ENCODE measurements around the gene FCGR3B. TPM values are rescaled to one million over a fixed set of nuclear protein-coding genes. Genes with fewer than 3 reads are reported as not detected.
A peak's percentile ranks its signal among the peaks of the same experiment; 100 is the strongest.
"Not testable (repeated sequence)": the region's sequence is repeated elsewhere in the genome, so short reads cannot be mapped to it uniquely, and the experiment has no call there.

Gene FCGR3B
- total RNA-seq, 1 experiment from 2014 or later, result not detected

- H3K9me3 Mint-ChIP-seq (ENCODE audit: unreplicated experiment); H3K4me1 Mint-ChIP-seq (ENCODE audit: low read depth, unreplicated experiment); POLR2A ChIA-PET; H3K4me3 Mint-ChIP-seq (ENCODE audit: unreplicated experiment); H3K36me3 Mint-ChIP-seq (ENCODE audit: insufficient read depth, unreplicated experiment); H3K36me3 ChIP-seq (ENCODE audit: control insufficient read depth, insufficient read depth, low read length); H3K27ac Mint-ChIP-seq (ENCODE audit: unreplicated experiment); H3K27me3 ChIP-seq (replicated peaks; ENCODE audit: control insufficient read depth, insufficient read depth, low read length); H3K4me3 ChIP-seq (ENCODE audit: low read depth, low read length); H3K9me3 ChIP-seq; BruUV-seq (replicated peaks); H3K4me1 ChIP-seq: not testable (repeated sequence)
- DNase-seq, result peak in 1 of 2 experiments; percentile 20
- CTCF ChIA-PET, result interaction anchor here (0.6 kb wide), 1 partner anchor 91 kb away, joined by 4 read pairs; no protein-coding TSS in a partner anchor
- intact Hi-C loops (cut with micrococcal nuclease; ENCODE audit: unreplicated experiment), result loop anchor here (1.0 kb wide), 1 partner anchor 94 kb away; no protein-coding TSS in a partner anchor
- H3K27me3 Mint-ChIP-seq (ENCODE audit: insufficient read depth, unreplicated experiment), result peaks cover 20% of the 10 kb centered on the region
- TF ChIP-seq CTCF (IDR thresholded peaks at IDR 0.05; ENCODE audit: insufficient read depth in 1 of 2, low read depth in 1 of 2, low read length in 1 of 2, severe bottlenecking in 1 of 2, unreplicated experiment in 1 of 2), result peak; percentile 40 to 48
Observed at GRCh38 chr1:161647507-161648360, 16.8 kb upstream of the FCGR3B start.

GRCh38 chr1:161644855-161645254, 13.9 kb upstream of the FCGR3B start:
- BruUV-seq (replicated peaks); POLR2A ChIA-PET; CTCF ChIA-PET; intact Hi-C loops (cut with micrococcal nuclease; ENCODE audit: unreplicated experiment); DNase-seq; H3K9me3 ChIP-seq; H3K36me3 Mint-ChIP-seq (ENCODE audit: insufficient read depth, unreplicated experiment); H3K9me3 Mint-ChIP-seq (ENCODE audit: unreplicated experiment); H3K36me3 ChIP-seq (ENCODE audit: control insufficient read depth, insufficient read depth, low read length); H3K4me3 Mint-ChIP-seq (ENCODE audit: unreplicated experiment); H3K4me1 Mint-ChIP-seq (ENCODE audit: low read depth, unreplicated experiment); H3K27ac Mint-ChIP-seq (ENCODE audit: unreplicated experiment); H3K27me3 ChIP-seq (replicated peaks; ENCODE audit: control insufficient read depth, insufficient read depth, low read length); H3K4me3 ChIP-seq (ENCODE audit: low read depth, low read length); H3K4me1 ChIP-seq: not testable (repeated sequence)
- H3K27me3 Mint-ChIP-seq (ENCODE audit: insufficient read depth, unreplicated experiment), result peaks cover 13% of the 10 kb centered on the region

GRCh38 chr1:161643481-161644208, 12.7 kb upstream of the FCGR3B start:
- H3K4me1 Mint-ChIP-seq (ENCODE audit: low read depth, unreplicated experiment), result not testable (repeated sequence)

GRCh38 chr1:161642697-161643096, 11.7 kb upstream of the FCGR3B start:
- H3K27ac Mint-ChIP-seq (ENCODE audit: unreplicated experiment); H3K4me1 ChIP-seq; H3K4me1 Mint-ChIP-seq (ENCODE audit: low read depth, unreplicated experiment); H3K36me3 Mint-ChIP-seq (ENCODE audit: insufficient read depth, unreplicated experiment); DNase-seq; POLR2A ChIA-PET; H3K4me3 Mint-ChIP-seq (ENCODE audit: unreplicated experiment); H3K36me3 ChIP-seq (ENCODE audit: control insufficient read depth, insufficient read depth, low read length); H3K4me3 ChIP-seq (ENCODE audit: low read depth, low read length); BruUV-seq (replicated peaks); H3K9me3 Mint-ChIP-seq (ENCODE audit: unreplicated experiment); intact Hi-C loops (cut with micrococcal nuclease; ENCODE audit: unreplicated experiment); H3K9me3 ChIP-seq; CTCF ChIA-PET; H3K27me3 ChIP-seq (replicated peaks; ENCODE audit: control insufficient read depth, insufficient read depth, low read length): not testable (repeated sequence)
- peaks cover 10% of the 10 kb centered on the region for H3K27me3 Mint-ChIP-seq (ENCODE audit: insufficient read depth, unreplicated experiment)

More at GRCh38 chr1:161643481-161644208, 12.7 kb upstream of the FCGR3B start:
- H3K27me3 ChIP-seq (replicated peaks; ENCODE audit: control insufficient read depth, insufficient read depth, low read length); H3K4me1 ChIP-seq; intact Hi-C loops (cut with micrococcal nuclease; ENCODE audit: unreplicated experiment); H3K36me3 Mint-ChIP-seq (ENCODE audit: insufficient read depth, unreplicated experiment); H3K36me3 ChIP-seq (ENCODE audit: control insufficient read depth, insufficient read depth, low read length); H3K4me3 Mint-ChIP-seq (ENCODE audit: unreplicated experiment); CTCF ChIA-PET; BruUV-seq (replicated peaks); H3K27ac Mint-ChIP-seq (ENCODE audit: unreplicated experiment); H3K9me3 ChIP-seq; H3K9me3 Mint-ChIP-seq (ENCODE audit: unreplicated experiment); POLR2A ChIA-PET; H3K4me3 ChIP-seq (ENCODE audit: low read depth, low read length); DNase-seq: not testable (repeated sequence)
- H3K27me3 Mint-ChIP-seq (ENCODE audit: insufficient read depth, unreplicated experiment), result peaks cover 11% of the 10 kb centered on the region

- H3K36me3 Mint-ChIP-seq (ENCODE audit: insufficient read depth, unreplicated experiment); POLR2A ChIA-PET; H3K27me3 ChIP-seq (replicated peaks; ENCODE audit: control insufficient read depth, insufficient read depth, low read length); CTCF ChIA-PET; H3K4me3 Mint-ChIP-seq (ENCODE audit: unreplicated experiment); H3K27me3 Mint-ChIP-seq (ENCODE audit: insufficient read depth, unreplicated experiment); H3K4me1 Mint-ChIP-seq (ENCODE audit: low read depth, unreplicated experiment); DNase-seq; H3K9me3 Mint-ChIP-seq (ENCODE audit: unreplicated experiment); H3K4me1 ChIP-seq; H3K9me3 ChIP-seq; BruUV-seq (replicated peaks); intact Hi-C loops (cut with micrococcal nuclease; ENCODE audit: unreplicated experiment); H3K4me3 ChIP-seq (ENCODE audit: low read depth, low read length); H3K36me3 ChIP-seq (ENCODE audit: control insufficient read depth, insufficient read depth, low read length); H3K27ac Mint-ChIP-seq (ENCODE audit: unreplicated experiment): not testable (repeated sequence)
Observed at GRCh38 chr1:161639203-161639602, 8.2 kb upstream of the FCGR3B start.

- H3K4me1 ChIP-seq; H3K27me3 Mint-ChIP-seq (ENCODE audit: insufficient read depth, unreplicated experiment); H3K27ac Mint-ChIP-seq (ENCODE audit: unreplicated experiment); H3K36me3 Mint-ChIP-seq (ENCODE audit: insufficient read depth, unreplicated experiment); DNase-seq; intact Hi-C loops (cut with micrococcal nuclease; ENCODE audit: unreplicated experiment); H3K36me3 ChIP-seq (ENCODE audit: control insufficient read depth, insufficient read depth, low read length); H3K4me1 Mint-ChIP-seq (ENCODE audit: low read depth, unreplicated experiment); H3K9me3 Mint-ChIP-seq (ENCODE audit: unreplicated experiment); H3K4me3 ChIP-seq (ENCODE audit: low read depth, low read length); CTCF ChIA-PET; H3K27me3 ChIP-seq (replicated peaks; ENCODE audit: control insufficient read depth, insufficient read depth, low read length); H3K4me3 Mint-ChIP-seq (ENCODE audit: unreplicated experiment); BruUV-seq (replicated peaks); POLR2A ChIA-PET; H3K9me3 ChIP-seq: not testable (repeated sequence)
Observed at GRCh38 chr1:161638251-161638993, 7.4 kb upstream of the FCGR3B start.

Data from Caco-2 (cell line).